RPMI7951 (cell line): ENCODE measurements around the gene DDX47. TPM values are rescaled to one million over a fixed set of nuclear protein-coding genes. Genes with fewer than 3 reads are reported as not detected.
A peak's percentile ranks its signal among the peaks of the same experiment; 100 is the strongest.
"Not testable (repeated sequence)": the region's sequence is repeated elsewhere in the genome, so short reads cannot be mapped to it uniquely, and the experiment has no call there.

ENCODE experiments used
- DNase-seq: peaks from one replicate; pipeline ENCODE4 v3.0.0-alpha.2; 2012; ENCODE audit warnings: low read depth
- total RNA-seq: library from RNA; depleted of rRNA; stranded (reverse); fragments of >200 nt; shearing (Covaris generic); gene quantifications from 2 replicates; pipeline ENCODE4 v1.2.3, GENCODE V29; 2014

The DDX47 gene
- total RNA-seq, 1 experiment from 2014 or later, result 86.6 TPM

DNA sequence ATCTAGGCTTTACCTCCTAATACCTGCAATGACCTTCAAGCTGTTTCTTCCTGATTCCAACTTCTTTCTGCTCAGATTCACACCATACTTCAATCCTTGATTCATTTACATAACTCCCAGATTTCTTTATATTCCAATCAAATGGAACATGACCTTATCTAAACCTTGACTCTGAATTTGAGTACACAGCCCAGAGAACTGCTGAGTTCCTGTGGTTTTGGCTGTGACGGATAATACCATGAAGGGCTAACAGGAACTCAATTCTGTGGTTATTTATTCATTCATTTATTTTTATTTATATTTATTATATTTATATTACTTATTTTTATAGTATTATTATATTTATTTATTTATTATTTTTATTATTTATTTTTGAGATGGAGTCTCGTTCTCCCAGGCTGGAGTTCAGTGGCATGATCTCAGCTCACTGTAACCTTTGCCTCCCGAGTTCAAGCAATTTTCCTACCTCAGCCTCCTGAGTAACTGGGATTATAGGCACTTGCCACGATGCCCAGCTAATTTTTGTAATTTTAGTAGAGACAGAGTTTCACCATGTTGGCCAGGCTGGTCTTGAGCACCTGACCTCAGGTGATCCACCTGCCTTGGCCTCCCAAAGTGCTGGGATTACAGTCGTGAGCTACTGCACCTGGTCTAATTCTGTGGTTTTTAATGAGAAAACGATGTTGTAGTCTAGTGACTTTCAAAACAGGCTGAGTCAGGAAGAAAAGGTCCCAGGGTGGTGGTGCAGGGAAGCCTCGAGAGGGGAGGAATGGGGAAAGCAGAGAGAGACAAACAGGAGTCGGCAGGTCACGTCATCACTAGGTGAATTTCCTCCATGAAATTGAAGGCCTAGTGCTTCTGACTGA, 16.0 kb upstream of the DDX47 start:
- no peak for DNase-seq

DNA sequence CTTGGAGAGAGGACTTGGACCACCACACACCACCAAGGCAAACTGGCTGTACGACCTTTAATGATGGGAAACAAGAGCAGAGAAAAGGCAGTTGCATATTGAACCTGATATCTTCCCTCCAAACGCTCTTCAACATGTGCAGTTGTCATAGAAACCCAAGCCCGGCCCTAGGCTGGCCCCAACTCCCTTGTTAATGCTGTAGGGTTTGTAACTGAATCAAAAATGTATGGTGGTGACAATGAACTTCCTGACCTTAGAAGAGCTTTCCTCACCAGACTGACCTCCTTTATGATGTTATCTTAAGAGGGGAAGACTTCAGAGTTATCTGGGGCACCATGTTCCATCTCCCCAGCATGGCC, 15.4 kb upstream of the DDX47 start:
- no peak for DNase-seq

DNA sequence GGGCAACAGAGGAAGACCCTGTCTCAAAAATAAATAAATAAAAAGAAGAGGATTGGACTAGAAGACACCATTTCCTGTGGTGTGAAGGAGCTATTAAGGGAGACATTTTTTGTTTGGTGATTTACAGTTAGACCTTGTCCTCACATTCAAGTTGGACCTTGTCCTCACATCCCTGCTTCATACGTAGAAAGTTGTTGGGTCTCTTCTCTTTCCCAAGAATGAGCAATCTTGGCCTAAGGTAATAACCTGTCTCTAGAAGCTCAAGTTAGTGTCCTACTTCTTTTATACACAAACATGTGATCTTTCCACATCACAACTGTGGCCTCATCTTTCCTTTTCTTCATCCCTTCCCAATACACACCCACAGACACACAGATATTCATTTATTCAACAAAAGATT, 14.7 kb upstream of the DDX47 start:
- no peak for DNase-seq

DNA sequence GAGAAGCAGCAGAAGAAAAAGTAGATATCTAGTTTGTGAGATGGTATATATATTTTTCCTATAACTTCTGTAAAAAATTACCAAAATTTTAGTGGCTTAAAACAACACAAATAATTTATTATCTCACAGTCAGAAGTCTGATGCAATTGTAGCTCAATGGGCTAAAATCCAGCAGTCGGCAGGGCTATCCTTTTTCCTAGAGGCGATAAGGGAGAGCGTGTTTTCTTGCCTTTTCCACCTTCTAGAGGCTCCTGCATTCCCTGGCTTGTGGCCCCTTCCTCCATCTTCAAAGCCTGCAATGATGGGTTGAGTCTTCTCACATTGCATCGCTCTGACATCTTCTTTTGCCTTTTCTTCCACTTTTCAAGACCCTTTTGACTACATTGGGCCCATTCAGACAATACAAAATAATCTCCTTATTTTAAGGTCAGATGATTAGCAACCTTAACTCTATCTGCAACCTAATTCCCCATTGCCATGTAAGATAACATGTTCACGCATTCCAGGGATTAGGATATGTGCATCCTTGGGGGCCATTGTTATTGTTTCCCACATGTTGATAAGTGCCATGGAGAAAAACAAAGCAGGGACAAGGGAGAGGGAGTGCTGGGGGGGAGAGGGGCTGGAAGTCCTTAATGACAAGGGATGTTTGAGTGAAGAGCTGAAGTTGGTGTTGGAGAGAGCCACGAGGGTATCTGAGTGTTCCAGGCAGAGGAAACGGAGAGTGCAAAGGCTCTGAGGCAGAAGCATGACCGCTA, 13.8 kb upstream of the DDX47 start:
- DNase-seq, result no peak

DNA sequence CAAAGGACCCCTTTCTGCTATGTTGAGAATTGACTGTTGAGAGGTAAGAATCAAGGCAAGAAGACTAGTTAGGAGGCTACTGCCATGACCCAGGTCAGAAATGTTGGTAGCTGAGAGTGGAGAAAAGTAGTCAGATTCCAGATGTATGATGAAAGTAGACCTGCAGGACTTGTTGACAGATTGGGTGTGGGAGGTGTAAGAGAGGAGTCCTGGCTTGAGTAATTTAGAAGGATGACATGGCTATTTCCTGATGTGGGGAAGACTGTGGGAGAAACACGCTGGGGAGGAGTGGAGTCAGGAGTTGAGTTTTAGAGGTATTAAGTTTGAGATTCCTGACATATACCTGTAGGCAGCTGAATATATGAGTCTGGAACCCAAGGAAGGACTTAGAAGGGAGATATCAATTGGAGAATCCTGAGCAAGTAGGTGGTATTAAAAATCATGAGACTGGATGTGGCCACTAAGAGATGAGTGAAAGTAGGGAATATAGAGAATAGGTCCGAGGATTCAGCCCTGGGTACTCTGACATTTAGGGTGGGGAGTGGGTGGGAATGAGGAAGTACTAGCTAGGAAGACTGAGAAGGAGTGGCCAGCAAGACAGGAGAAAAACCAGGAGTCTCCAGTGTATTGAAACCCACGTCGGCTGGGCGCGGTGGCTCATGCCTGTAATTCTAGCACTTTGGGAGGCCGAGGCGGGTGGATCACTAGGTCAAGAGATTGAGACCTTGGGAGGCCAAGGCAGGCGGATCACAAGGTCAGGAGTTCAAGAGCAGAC, 12.6 kb upstream of the DDX47 start:
- DNase-seq, result no peak

DNA sequence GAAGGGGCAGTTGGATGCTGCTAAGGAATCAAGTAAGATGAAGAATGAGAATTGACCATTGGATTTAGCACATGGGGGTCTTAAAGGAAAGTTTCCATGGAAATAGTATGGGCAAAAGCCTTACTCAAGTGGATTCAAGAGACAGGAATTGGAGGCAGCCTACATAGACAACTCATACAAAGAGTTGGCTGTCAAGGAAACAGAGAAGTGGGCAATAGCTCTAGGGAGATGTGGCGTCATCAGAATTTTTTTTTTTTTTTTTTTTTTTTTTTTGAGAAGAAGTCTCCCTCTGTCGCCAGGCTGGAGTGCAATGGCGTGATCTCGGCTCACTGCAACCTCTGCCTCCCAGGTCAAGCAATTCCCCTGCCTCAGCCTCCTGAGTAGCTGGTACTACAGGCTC, 11.5 kb upstream of the DDX47 start:
- not testable (repeated sequence) for DNase-seq

DNA sequence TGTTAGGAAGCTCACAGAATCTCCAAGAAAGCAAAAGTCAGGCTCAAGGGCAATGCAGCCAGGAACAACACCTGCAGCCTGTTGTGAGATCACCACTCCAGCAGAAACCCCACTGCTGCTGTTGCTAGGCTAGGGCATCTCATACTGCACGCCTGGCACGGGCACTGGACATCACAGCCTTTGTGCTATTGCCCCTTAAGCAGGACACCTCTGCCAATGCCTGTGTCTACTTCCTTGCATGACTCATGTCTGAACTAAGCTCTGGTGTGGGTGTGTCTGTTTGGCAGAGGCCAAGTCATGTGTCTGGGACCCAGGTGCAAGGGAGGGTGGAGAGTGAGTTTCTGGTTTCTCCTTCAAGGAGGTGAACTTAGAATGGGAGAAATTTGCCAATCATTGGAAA, 10.0 kb upstream of the DDX47 start:
- DNase-seq, result peak; percentile 87

DNA sequence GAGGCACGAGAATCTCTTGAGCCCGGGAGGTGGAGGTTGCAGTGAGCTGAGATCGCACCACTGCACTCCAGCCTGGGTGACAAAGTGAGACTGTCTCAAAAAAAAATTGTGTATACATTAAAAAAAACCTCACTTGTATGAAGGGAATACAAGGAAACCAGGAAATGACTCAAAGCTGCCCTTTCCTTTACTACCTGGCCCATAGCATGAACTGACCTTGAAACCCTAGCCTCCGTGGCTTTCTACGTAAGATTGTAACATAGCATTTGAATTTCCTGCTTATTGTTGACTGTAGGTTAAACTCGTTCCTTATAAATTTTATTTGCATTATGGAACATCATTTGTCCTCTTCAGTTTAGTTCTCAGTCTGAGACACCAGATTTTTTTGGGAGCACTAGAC, 9.1 kb upstream of the DDX47 start:
- no peak for DNase-seq

DNA sequence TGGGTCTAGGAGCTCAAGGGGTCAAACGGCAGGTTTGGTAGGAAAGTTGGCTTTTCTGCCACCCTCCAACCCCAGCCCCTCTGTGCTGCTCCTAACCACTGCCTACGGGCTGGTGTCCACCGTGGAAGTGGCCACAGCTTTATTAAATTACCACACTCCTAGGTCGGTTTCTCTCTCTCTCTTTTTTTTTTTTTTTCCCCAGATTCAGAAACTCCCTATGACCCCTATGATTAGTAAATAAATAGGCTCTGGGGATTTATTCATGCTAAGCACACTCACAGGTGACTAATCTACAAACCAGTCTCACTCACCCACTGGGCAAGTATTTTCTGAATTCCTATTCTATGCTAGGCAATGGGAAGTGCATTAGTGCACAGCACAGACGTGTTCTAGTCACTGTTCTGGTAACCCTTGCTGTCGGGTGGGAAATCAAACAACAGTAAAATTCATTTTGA, 8.7 kb upstream of the DDX47 start:
- DNase-seq, result peak; percentile 73

DNA sequence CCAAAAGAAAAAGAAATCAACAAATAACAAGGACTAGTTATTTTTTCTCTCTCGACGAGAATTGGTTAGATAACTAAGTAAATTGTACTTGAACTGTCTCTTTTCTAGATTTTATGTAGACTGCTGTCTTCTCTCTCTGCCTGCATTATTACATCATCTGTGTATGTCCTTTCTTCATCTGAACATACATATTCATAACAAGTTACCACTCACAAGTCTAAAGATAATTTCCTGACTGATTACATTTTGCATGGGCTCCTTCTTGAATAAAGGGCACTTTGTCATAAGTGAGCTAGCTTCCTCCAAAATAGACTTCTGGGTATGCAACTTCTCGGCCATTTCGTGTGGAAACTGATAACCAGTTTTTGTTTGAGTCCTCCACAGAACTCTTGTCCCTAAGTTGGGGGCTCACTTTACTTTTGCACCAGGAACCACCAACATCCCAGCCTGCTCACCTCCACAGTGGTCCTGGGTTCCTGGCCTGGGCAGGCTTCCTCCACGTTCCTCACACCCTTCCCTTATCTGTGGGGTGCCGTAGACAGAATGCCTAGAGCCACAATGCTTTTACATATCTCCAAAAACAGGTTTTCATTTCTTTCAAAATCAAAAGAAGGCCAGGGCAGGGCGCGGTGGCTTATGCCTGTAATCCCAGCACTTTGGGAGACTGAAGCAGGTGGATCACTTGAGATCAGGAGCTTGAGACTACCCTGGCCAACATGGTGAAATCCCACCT, 6.2 kb upstream of the DDX47 start:
- DNase-seq, result no peak

DNA sequence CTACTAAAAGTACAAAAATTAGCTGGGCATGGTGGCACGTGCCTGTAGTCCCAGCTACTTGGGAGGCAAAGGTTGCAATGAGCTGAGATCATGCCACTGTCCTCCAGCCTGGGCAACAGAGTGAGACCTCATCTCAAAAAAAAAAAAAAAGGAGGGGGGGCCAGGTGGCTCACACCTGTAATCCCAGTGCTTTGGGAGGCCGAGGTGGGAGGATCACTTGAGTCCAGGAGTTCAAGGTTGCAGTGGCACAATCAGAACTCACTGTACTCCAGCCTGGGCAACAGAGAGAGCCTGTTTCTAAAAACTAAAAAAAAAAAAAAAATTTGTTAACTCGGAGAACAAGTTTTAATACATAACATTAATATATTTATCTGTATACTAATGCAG, 5.6 kb upstream of the DDX47 start:
- not testable (repeated sequence) for DNase-seq

DNA sequence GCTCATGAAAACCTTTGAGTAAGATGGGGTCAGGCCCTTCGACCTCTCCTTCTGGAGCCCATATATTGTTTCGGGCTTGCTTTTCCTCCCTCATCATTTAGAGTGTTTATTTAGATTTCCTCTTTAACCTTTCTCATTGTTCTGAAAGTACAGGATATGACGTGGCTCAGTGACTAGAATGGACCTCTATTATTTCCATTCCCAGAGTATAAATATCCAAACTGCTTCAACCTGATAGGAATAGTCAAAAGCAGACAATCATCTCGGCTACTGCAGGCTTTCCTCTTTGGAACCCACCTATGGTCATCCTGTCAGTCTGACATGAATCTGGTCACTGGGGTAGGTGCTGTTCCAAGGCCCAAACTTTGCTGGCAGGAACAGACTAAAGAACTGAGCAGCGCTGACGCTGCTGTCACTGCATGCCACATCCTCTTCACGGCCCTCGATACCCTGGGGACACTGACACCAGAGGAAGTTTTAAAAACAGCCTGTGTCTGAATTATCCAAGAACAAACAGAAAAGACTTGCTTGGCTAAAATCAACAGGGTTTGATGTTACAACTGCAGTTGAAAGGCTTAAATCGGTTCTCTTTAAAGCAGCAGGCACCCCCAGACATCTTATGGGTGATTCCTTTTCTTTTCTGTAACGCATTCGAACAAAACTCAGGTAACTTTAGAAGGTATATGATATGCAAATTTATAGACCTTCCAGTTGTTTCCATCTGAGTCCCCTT, 5.0 kb upstream of the DDX47 start:
- no peak for DNase-seq

DNA sequence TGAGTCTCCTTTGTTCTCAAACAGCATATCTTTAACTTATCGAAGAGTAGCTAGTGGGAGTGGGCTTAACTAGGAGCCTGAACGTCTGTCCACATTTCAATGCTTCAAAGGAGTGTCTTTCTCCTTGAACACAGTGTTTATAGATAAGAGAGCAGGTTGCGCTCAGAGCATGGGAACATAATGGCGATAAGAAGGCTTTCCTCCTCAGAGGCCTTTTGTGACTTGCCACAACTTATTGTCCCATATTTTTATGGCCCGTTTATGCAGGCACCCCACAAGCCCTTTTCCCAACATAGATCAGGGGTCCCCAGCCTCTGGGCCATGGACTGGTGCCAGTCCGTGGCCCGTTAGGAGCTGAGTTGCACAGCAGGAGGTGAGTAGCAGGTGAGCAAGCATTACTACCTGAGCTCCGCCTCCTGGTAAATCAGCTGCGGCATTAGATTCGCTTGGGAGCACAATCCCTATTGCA, 2.6 kb upstream of the DDX47 start:
- no peak for DNase-seq

DNA sequence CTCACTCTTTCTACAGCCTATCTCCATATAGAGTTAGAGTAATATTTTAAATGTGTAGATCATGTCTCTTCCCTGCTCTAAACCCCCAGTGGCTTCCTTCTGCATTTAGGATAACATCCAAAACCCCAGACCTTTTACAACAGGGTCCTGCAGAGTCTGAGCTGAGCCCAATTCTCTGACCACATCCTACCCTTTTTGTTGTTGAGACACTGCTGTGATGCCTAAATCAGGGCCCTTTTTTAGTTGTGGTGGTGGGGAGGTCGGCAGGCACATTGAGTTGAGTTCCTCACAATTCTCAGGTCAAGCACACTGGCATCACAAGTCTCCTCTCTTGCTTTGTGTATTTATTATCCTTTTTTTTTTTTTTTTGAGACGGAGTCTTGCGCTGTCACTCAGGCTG, 1.8 kb upstream of the DDX47 start:
- DNase-seq, result no peak

DNA sequence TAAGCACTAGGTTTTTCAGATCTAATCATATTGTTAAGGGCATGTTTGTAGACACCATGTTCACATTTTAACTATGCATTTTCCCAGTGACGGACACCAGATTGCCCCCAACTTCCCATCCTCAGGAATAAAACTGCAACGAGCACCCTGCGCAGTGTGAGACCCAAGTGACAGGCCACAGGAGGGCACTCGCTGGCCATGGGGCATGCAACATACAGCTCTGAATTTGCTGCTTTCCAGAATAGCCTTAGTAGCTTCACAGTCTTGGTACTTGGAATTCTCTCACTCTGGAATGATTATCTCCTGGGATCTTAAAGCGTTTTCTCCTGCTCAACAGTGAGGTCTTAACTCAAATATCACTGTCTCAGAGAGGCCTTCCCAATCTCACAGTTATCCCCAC, 972 bp upstream of the DDX47 start:
- DNase-seq, result no peak

DNA sequence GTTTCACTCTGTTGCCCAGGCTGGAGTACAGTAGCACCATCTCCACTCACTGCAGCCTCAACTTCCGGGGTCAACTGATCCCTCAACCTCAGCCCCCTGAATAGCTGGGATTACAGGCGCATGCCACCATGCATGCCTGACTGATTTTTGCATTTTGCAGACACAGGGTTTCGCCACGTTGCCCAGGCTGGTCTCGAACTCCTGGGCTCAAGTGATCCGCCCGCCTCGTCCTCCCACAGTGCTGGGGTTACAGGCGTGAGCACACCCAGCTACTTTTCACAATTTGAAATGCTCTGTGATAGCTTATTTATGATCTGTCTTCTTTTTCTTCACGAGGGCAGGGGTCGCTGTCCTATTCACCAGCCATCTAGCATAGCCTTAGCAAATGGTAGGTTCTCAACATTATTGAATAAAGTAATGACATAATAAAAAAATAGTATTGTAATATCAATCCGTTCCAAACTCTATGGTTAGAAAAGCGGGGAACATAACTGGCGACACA, 477 bp upstream of the DDX47 start:
- no peak for DNase-seq

DNA sequence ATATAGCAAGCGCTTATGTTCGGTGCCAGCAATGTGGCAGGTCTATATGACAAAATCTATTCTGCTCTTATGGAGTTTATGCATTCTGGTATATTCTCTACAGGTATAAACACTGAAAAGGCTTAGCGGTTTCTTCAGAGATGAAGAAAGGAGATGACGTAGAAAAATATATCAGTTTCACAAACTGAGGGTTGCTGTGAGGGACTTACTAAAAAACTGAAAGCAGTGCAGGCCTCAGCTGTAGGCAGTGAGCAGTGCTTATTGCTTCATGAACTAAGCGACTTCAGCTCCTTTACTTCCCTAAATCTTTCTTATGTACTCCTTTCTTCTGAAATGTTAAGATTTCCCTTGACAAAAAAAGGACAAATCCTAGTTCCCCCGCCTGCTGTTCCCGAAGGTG, 4.5 kb downstream of the DDX47 start:
- DNase-seq, result no peak

DNA sequence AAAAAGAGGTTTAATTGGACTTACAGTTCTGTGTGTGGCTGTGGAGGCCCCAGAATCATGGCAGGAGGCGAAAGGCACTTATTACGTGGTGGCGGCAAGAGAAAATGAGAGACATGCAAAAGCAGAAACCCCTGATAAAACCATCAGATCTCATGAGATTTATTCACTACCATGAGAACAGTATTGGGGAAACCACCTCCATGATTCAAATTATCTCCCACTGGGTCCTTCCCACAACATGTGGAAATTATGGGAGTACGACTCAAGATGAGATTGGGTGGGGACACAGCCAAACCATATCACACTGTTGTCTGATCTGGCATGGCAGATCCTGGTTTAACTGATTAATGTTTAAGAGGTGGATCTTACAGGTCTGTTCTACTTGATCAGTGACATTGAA, 5.6 kb downstream of the DDX47 start:
- no peak for DNase-seq

DNA sequence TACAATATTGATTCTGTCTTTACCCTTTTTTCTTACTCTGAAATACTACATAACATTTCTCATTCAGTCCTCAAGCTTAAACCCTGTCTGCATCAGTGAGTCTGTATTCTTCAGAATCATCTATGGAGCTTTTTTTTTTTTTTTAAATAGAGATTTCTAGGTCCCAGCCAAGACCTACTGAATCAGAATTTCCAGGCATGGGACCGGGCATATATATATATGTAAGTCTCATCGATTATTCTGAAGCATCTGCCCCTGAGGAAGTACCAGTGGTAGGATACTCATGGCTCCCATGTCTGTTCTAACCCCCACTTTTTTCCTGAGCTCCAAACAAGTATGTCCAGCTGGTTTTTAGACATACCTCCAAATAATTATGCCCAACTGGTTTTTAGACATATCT, 6.1 kb downstream of the DDX47 start:
- no peak for DNase-seq

DNA sequence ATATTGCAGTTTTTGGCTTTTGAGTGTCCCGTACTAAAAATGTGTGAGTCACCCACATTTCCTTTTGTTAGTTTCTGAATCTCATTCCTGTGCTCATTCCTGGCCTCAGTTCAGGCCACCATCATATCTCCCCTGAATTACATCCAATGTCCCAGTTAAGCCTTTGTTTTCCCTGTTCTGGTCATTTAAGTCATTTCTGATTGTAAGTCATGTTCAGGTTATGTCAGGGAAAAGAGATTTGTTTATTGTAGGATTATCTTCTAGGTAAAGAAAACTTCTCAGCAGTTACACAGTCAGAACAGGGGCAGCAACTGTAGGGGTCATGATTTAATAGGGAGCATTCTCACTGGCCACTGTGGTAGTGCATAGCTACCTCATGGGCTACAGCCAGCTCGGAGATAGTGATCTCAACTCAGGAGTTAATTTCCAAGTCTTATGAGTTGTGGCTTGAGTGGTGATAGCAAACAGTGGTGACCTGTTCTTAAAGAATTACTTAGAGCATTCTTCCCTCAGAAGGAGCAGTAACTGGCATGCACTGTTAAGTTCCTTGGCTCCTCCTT, 6.7 kb downstream of the DDX47 start:
- peak; percentile 90 for DNase-seq
